Measurements from ENCODE around the gene LMTK2. TPM values are rescaled to one million over a fixed set of nuclear protein-coding genes. Genes with fewer than 3 reads are reported as not detected.
A peak's percentile ranks its signal among the peaks of the same experiment; 100 is the strongest.
"Not testable (repeated sequence)": the region's sequence is repeated elsewhere in the genome, so short reads cannot be mapped to it uniquely, and the experiment has no call there.

Gene LMTK2
- total RNA-seq, 1 donor from 2014 or later = 40.4 TPM

DNA sequence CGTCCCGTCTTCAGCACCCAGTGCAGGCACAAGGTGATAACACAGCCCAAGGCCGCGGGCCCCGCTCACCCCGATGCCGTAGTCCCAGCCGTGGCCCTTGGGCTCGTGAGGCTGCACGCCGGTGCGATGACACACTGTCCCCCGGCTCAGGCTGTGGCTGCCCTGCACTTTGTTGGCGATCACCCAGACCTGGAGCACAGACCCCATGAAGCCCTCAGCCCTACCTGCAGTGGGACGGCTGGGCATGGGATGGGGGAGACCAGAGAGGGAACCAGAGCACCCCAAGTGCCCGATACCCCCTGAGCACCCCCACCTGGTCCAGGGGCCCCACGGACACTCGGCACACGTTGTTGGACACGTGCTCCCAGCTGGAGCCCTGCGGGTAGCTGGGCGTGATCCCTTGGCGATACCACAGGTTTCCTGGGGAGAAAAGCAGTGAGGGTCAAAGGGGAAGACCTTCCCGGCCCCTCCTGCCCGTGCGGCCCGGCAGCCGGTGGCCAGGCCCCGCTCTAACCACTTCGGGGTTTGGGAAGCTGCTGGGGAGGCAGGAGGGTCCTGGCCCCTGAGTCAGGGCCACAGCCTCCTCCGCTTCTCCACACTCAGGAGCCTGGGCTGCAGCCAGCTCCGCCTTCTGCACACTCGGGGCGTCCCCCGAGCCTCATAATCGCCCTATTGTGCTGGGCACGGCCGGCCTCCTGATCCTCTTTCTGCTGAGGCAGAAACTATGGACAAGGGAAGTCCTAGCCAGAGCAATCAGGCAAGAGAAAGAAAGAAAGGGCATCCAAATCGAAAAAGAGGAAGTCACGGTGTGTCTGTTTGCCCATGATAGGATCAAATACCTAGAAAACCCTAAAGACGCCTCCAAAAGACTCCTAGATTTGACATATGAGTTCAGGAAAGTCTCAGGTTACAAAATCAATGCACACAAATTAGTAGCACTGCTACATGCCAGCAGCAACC, 111.2 kb downstream of the LMTK2 start:
- peak; percentile 51 for DNase-seq

DNA sequence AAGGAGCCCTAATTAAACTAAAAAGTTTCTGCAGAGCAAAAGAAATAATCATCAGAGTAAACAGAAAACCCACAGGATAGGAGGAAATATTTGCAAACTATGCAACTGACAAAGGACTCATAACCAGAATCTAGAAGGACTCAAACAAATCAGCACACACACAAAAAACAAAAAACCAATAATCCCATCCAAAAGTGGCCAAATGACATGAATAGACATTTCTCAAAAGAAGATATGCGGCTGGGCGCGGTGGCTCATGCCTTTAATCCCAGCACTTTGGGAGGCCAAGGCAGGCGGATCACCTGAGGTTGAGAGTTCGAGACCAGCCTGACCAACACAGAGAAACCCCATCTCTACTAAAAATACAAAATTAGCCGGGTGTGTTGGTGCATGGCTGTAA, 112.7 kb downstream of the LMTK2 start:
- not testable (repeated sequence) for DNase-seq

DNA sequence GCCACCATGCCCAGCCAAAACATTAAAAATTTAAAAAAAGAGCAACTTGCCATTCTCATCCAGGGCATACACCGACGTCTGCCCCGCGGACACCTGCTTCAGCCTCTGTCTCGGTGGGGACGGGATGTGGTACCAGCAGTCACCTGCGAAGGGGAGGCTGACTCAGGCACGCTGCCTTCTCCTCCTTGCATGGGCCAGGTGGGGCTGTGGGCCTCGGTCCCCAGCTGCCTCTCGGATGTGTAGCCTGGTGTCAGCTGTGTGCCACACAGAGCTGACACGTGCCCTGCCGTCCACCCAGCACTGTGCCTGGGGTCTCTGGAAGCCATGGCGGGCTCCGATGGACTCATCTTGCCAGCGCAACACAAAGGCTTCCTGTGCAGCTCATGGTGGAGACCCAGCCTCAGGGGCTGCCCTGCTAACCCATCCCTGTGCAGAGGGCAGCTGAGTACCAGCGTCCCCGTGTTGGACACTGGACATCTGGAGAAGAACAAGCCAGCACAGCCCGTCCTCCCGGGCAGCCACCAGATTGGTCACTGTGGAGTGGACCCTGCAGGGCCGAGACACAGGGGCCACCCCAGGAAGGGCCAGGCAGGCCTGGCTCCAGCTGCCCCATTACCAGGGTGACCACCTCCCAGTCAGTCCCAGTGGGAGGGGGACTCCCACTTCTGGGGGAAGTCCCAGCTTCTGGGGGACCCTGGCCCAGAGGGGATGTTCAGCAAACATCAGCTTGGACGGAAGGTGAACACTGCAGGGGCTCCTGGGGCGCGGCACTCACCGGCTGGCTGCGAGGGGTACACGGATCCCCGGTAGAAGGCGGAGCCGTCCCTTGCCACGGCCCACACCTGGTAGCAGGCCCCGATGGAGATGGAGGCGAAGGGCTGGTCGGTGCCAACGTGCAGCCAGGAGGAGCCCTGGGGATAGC, 115.2 kb downstream of the LMTK2 start:
- DNase-seq = no peak

DNA sequence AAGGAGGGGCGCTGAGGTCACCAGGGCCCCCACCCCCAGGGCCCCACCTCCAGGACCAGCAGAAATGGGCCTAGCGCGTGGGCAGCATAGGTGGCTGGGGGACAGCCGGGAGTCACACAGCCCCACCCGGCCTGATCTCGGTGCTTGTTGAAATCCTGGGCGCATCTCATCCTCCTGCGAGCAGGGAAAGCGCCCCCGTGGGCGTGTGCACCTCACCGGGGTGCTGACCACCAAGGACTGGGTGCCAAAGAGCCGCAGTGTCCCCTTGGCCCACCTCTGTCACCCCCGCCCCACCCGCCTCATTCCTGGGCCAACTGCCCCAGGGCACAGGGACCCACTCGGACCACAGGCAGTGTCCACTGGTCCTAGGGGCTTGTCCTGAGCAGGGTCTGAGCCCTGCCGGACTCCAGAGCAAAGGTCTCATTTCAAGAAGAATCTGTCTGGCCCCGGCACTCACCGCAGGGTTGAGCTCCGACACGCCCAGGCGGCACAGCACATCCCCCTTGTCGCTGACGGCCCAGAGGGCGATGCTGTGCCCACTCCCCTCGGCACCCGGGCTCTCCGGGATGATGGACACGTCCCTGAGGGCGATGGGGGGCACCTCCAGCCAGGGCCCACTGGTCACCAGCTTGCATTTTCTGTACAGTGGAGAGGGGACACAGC, 116.0 kb downstream of the LMTK2 start:
- no peak for DNase-seq

DNA sequence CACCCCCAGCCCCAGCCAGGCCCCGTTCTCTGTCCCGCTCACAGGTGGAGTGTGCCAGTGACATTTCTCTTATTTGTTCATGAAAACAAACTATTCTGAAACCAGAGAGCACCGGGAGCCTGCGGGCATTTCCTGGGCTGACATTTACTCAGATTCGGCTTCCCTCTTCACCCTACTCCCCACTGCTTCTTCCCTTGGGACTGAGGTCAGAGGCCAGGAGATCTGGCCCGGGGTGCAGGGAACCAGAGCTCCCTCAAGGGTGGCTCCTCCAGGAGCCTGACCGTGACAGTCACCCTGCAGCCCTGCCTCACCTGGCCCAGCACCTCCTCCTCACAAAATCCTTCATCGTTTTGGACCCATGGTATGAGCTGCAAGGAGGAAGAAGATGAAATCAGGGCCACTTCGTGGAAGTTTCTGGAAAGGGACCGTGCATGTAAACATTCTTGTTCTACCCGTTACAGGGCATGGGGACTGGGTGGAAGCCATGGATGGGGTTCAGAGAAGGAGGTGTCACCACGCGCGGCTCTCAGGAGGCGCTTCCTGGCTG, 116.8 kb downstream of the LMTK2 start:
- DNase-seq = no peak

DNA sequence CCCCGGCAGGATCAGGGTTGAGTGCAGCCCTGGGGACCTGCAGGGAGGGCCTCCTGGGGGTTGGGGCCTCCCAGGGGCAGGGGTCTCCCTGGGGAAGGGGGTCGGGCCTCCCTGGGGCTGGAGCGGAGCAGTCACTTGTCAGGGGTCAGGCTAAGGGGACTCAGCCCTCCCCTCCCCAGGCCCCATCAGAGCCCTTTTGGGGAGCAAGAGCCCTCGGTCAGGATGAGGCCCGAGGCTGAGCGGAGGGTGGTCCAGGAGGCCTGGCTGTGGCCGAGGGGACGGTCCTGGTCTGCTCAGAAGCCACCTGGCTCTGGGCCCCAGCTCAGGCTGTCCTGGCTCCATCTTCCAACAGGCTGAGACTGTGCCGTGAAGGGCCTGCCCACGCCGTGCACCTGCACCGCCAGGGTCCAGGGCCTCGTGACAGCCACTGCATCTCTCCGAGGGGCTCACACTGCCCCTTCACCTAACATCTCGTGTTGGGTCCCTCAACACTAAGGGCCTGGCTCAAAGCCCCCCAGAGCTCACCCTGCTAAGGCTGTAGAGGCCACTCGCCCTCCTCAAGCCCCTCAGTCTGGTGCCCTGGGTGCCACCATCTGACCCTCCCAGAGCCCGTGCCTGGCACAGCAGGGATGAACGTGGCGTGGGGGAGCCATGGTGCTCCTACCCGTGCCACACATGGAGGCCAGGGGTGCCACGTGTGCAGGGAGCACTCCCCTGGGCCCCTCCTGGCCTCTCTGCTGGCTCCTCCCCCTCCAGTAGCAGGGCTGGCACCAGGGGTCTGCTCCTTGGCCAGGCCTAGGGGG, 117.4 kb downstream of the LMTK2 start:
- no peak for DNase-seq

DNA sequence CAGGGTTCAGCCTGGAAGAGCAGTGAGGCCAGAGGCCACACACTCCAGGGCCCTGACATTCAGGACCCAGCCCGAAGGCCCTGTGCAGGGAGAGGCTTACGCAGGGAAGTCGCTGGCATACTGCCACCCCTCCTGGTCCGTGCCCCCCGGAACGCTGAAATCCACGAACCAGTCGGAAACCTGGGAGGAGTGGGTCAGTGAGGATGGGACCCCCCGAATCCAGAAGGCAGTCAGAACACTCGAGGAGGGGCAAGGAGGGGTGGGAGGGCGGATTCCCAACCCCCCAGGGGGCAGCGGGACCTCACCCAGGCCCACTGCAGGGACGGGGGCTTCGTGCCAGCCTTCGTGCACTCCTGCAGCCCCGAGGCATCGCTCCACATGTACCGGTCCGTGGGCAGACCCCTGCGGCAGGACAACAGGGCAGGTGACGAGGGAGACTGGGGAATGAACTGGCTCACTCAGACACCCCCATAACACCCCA, 118.1 kb downstream of the LMTK2 start:
- DNase-seq = no peak

DNA sequence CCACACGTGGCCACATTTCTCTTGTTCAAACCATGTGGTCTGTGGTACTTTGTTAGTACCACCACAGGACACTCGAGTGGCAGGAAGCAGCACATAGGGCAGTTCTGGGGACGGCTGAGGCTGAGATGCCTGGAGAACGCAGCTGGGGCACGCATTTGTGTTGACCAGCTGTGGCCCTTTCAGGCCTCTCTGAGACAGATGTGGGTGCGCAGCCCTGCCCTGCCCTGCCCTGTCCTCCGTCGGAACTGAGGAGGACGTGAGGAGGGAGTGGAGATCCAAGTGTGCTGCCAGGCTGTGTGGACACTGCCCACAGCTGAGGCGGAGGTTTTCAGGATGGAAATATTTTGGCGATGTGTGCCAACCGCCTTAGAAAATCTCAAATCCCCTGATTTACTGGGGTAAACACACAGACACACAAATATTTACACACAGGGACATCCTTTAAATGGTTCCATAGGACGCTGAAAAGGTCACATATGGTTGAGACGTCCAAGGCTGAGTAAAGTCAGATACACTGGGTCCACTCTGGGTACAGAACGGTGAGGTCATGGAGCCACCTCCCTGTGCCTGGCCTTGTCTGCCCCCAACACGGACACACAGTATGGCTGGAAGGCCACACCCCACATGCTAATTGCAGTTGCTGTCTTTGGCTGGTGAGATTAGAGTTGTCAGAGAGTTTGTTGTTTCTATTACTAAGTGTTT, 119.4 kb downstream of the LMTK2 start:
- DNase-seq = no peak

DNA sequence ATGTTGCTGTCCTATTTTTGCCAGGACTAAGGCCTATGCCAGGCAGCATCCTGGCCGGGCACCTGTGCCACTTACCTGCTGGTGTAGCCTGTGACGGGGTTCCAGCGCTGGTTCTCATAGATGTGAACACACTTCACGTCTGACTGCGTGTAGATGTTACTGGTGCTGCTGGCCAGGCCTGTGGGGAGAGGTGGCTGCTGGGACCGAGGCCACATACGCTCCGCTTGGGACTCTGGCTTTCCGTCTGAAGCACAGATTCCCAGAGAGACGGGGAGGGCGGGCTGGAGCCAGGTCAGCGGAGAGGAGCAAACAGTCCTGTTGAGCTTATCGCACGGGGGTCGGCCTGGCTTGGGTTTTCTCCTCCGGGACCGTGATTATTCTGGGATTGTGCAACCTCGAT, 121.3 kb downstream of the LMTK2 start:
- DNase-seq = no peak

DNA sequence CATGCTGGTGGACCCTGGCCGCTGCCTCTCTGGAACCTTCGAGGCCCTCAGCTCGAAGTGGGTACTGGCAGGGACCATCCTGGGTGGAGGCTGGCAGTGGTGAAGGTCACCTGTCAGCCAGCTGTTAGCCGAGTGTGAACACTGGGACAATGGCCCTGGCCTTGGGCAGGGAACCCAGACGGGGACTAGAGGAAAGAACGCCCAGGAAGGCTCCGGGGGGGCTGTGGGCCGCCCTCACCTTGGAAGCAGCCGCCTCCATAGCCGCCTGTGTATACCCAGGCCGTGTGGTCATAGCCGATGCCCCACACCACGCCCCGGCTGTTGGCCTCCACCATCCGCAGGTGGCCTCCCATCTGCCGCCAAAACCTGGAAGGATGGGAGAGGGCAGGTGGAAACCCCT, 122.1 kb downstream of the LMTK2 start:
- no peak for DNase-seq

DNA sequence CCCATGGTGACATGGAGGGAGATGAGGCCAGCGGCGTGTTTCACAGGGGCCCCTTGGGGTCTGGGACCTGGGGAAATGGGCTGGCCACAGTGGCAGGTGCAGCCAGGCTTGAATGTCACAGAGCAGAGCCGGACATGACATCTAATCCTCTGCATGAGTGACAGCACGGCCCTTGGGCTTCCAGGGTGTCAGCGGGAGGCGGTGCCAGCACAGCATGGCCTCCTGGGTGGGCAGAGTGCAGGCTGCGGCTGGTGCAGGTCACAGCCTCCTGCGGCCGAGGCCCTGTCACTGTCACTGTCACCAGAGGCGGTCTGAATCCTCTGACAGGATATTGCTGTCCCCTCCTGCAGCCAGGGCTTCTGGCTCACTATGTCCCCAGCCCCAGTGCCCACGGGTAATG, 122.8 kb downstream of the LMTK2 start:
- no peak for DNase-seq

DNA sequence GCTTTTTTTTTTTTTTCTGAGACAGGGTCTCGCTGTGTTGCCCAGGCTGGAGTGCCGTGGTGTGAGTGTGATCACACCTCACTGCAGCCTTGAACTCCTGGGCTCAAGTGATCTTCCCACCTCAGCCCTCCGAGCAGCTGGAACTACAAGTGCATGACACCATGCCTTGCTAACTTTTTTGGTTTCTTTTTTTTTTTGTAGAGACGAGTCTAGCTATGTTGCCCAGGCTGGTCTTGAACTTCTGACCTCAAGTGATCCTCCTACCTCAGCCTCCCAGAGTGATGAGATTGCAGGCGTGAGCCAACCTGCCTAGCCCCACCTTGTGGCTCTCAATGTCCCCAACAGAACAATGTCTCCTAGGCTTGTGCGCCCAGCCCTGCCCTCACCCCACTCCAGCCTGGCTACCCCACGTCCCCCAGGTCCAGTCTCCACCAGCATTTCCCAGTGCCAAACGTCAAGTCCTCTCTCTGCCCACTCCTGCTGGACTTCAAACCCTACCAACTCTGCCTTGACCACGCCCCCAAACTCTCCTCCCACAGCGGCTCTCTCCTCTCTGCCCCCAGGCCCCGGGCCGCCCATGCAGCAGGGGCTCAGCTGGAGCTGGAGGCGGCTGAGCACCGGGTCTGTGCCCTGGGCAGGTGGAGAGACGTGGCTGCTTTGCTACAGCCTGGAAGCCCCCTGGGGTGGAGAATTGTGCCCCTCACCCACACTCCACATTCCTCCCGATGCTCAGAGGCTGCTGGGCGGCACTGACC, 123.5 kb downstream of the LMTK2 start:
- no peak for DNase-seq

DNA sequence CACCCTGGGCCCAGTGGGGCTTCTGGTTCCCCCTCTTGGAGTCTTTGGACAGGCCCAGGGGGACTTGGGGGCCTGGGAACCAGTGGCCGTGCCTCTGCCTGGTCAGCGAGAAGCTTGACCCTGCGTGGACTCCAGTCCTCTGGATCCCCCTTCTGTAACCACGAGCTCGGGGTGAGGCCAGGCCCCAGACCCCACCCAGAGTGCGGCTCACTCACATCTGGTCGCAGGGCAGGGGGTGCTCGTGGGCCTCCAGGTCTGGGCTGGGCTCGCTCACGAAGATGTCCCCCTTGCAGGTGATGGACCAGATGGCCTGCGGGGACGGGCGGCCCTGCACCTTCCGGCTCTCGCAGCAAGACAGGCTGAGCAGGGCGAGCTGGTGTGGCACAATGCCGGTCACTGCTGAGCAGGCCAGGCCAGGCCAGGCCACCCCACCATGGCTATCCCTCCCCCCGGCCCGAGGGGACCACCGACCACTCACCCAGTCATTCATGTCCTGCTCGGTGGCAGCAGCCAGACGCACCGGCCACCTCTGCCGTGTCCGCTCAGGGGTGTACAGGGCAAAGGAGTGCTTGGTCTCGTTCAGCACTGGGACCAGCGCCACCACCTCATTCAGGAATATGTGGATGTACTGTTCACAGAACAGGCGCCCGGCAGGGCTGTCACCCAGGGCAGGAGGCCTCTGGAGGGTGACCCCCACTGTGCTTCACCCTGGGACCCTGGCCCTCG, 124.2 kb downstream of the LMTK2 start:
- DNase-seq = no peak

DNA sequence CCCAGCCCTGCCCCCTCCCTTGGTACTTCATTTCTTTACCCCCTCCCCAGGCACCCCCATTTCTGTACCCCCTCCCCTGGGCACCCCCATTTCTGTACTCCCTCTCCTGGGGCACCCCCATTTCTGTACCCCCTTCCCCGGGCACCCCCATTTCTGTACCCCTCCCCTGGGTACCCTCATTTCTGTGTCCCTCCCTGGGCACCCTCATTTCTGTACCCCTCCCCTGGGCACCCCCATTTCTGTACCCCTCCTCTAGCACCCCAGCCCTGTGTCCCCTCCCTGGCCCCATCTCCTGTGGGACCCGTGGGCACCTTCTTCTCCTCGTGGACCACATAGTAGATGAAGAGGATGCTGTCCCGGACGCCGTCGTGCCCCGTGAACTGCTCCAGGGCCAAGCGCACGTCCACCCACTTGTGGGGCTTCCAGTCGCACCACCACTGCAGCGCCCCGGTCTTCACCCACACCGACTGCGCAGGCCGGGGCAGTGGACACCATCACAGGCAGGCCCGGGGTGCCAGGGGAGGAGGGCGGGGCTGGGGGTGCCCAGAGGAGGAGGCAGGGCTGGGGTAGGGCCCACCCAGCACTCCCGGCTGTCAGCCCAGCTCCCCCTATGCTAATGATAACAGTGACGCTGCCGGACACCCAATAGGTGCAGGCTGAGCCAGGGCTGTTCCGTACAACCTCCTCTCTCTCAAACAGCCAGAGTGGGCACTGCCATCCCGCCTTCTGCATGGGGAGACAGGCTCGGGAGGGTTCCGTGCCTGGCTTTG, 125.0 kb downstream of the LMTK2 start:
- DNase-seq = no peak

DNA sequence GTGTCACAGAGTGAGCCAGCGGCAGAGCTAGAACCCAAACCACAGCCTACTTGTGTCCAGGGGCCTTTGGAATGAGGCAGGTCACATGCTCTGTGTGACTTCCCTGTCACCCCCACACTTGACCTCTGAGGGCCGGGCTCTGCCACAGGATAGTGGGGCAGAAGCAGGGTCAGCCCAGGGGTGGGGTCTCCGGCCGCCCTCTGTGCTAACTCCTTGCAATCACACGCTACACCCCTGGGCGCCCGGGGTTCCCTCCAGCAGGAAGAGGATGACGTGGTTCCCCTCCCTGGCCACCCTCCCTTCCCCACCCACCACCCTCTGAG, 125.6 kb downstream of the LMTK2 start:
- DNase-seq = no peak

DNA sequence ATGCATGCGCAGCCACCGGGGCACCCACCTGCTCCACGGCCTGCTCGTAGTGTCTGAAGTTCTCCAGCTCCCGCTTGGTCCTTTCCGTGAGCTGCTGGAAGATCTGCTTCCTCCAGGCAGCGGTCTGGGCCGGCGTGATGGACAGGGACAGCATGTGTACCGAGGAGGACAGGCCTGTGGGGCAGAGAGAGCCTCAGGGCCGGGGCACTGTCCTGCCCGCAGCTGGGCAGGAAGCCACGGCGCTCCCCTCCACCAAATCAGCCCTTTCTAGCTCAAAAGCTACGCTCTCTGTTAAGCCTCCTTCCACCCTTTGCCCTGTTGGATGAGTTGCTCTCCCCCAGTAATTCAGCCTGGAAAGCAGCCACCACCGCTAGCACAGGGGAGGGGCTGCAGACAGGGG, 126.1 kb downstream of the LMTK2 start:
- no peak for DNase-seq

DNA sequence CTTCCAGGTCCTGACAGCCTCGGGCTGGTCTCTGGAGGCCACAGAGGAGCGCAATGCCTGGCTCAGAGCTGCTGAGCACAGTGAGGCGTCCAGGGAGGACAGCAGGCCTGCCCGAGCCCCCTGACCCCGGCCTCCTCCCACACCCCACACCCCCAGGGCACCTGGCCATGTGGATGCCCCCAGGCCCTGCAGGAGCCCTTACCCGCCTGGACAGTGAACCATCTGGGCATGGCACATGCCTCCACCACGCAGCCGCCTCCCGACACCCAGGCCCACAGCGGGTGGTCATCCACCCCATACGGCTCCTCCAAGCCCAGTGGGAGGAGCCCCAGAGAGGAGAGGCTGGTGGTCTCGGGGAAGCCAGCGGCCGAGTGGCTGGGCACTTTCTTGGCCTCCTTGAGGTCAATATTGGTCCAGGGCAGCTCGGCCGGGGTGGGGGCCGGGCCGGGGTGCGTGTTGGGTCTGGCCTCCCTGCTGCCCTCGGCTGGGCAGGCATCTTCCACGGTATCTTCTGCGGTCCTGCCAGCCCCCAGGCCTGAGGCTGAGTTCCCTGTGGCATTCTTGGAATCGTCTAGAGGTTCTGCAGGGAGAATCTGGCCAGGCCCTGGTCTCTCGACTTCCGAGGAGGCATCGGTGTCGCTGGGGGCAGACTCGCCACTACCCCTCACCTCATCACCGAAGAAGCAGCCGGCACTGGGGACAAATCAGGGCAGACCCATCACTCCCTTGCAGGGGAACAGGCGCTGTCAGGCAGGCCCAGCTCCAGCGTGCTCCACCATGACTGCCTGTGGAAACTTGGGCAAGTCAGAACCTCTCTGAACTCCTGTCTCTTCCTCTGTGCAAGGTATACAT, 126.8 kb downstream of the LMTK2 start:
- no peak for DNase-seq

Data from occipital lobe (tissue), 2 donors.